GM23338 (cell line): ENCODE results near the gene TP53BP2.

ENCODE experiments used
- CREB1 ChIP-seq: fragments of 250-450 bp; sonication (Bioruptor Pico); IDR thresholded peaks from 2 replicates; pipeline ENCODE4 v1.5.0; 2020; ENCODE audit warnings: low read depth, mild to moderate bottlenecking, moderate library complexity
- CTCF ChIP-seq, 2 experiments: fragments of 200-600 bp in 1 of 2; sonication (generic) in 1 of 2; conservative IDR thresholded peaks; 2 replicates each; pipeline versions ENCODE4 v1.5.1 to v1.6.1; 2016 to 2017; ENCODE audit warnings: antibody characterized with exemption in 2 of 2, low read depth in 2 of 2, mild to moderate bottlenecking in 2 of 2, moderate library complexity in 1 of 2
- ETS1 ChIP-seq: IDR thresholded peaks from 2 replicates; pipeline ENCODE4 v1.6.1; 2016; ENCODE audit warnings: antibody characterized with exemption
- EZH2 ChIP-seq: fragments of 200-600 bp; sonication (generic); IDR thresholded peaks from one replicate; pipeline ENCODE4 v1.8.0; 2017; ENCODE audit warnings: antibody characterized with exemption, mild to moderate bottlenecking, low read depth; ENCODE audit not compliant: unreplicated experiment
- EZH2phosphoT487 ChIP-seq: fragments of 200-600 bp; sonication (generic); IDR thresholded peaks from one replicate; pipeline ENCODE4 v1.8.1; 2018; ENCODE audit warnings: antibody characterized with exemption; ENCODE audit not compliant: unreplicated experiment
- JUNB ChIP-seq: IDR thresholded peaks from one replicate; pipeline ENCODE4 v1.6.1; 2016; ENCODE audit warnings: antibody characterized with exemption; ENCODE audit not compliant: unreplicated experiment
- NANOG ChIP-seq: IDR thresholded peaks from 2 replicates; pipeline ENCODE4 v1.6.1; 2016; ENCODE audit warnings: antibody characterized with exemption, borderline replicate concordance
- POLR2AphosphoS5 ChIP-seq: IDR thresholded peaks from 2 replicates; pipeline ENCODE4 v1.6.1; 2016; ENCODE audit warnings: antibody characterized with exemption, low read depth
- REST ChIP-seq: IDR thresholded peaks from one replicate; pipeline ENCODE4 v1.6.1; 2018; ENCODE audit warnings: antibody characterized with exemption; ENCODE audit not compliant: unreplicated experiment
- STAT1 ChIP-seq: IDR thresholded peaks from one replicate; pipeline ENCODE4 v1.6.1; 2016; ENCODE audit warnings: antibody characterized with exemption; ENCODE audit not compliant: unreplicated experiment

- TF ChIP-seq REST (no peak), CTCF (conservative IDR thresholded peaks at IDR 0.05; ENCODE audit: low read depth in 2 of 2) (no peak), EZH2phosphoT487 (no peak), POLR2AphosphoS5 (no peak), EZH2 (no peak), CREB1 (no peak), ETS1 (no peak), NANOG (no peak), JUNB (no peak), STAT1 (no peak)
These were observed 97.9 kb downstream of the TP53BP2 start for GRCh38 chr1:223747838-223748335.
